Stimulated activated CD8-positive, alpha-beta memory T cell treated with anti-CD3 and anti-CD28 coated beads, Interleukin-4, amount 100 ng/mL, for 24 hours (primary cell): Measurements from ENCODE around the gene ZNF722.
"Not testable (repeated sequence)": the region's sequence is repeated elsewhere in the genome, so short reads cannot be mapped to it uniquely, and the experiment has no call there.

Source experiments
- DNase-seq: peaks from one replicate; pipeline ENCODE4 v3.0.0-alpha.2; 2020; ENCODE audit warnings: low read depth

ZNF722 gene

DNA sequence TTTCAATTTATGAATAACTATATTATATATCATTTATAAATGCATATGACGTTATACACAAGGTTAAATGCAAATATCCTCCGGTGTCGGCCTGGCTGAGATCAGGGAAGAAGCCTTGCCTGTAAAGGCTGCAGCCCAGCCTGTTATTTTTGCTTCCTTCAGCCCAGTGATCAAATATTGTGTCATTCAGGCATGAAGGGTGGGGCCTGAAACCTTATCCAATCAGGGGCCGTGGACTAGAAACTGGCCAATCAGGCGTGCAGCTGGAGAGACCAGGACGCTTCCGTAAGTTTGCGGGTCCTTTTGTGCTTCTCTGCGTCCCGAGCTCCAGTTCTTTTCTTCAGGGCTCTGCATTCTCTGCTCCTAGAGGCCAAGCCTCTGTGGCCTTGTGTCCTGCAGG is at the start of gene ZNF722:
Gene ZNF722 (plus strand): TSS at position 301 of the 400 bp plus-strand sequence. CDS start 113 bp downstream, outside the sequence.
- no peak for DNase-seq

- no peak for DNase-seq
These were observed 45.5 kb upstream of the ZNF722 start for GRCh38 chr7:63953181-63953580.

GRCh38 chr7:63968629-63969028 is 30.0 kb upstream of the ZNF722 start:
- no peak for DNase-seq

DNA sequence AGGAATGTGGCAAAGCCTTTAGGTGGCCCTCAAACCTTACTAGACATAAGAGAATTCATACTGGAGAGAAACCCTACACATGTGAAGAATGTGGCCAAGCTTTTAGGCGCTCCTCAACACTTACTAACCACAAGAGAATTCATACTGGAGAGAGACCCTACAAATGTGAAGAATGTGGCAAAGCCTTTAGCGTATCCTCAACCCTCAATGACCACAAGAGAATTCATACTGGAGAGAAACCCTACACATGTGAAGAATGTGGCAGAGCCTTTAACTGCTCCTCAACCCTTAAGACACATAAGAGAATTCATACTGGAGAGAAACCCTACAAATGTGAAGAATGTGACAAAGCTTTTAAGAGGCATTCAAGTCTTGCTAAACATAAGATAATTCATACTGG is 16.8 kb downstream of the ZNF722 start:
- DNase-seq = not testable (repeated sequence)

DNA sequence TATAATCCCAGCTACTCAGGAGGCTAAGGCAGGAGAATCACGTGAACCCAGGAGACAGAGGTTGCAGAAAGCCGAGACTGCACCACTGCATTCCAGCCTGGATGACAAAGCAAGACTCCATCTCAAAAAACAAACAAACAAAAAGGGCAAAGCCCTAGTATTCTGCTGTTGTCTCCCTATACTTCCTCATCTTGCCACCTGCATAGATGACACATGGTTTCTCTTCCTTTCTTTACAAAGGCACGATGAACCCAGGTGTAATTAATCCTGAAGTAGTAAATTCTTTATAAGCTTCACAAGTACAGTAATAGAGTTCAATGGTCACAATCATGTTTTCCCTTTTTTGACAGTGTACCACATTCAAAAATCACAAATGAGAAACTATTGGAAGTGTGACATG is 36.7 kb downstream of the ZNF722 start:
- no peak for DNase-seq

DNA sequence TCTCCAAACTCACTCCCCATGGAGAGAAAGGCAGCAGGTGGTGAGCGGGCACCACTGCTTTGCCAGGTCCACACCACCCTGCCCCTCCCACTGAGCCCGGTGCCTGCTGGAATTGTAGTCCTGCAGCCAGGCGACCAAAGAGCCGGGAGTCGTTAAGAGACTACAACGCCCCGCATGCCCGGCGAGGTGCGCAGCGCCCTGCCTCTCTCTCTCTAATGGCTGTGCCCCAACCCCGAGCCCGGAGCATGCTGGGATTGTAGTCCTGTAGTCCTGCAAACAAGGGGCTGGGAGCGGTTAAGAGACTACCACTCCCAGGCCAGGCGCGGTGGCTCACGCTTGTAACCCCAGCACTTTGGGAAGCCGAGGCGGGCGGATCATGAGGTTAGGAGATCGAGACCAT is 38.4 kb downstream of the ZNF722 start:
- no peak for DNase-seq

GRCh38 chr7:64045301-64046040 is 46.8 kb downstream of the ZNF722 start, which contains the start of gene ZNF727:
TSS of gene ZNF727 (plus strand) at chr7:64045434. CDS start at chr7:64045622, 188 bp downstream.
- DNase-seq = peak; percentile 3

GRCh38 chr7:64046041-64046389 is 47.4 kb downstream of the ZNF722 start:
- DNase-seq = no peak
